Prostate gland (tissue), 2 donors: ENCODE data around the gene LRRC32. TPM values are rescaled to one million over a fixed set of nuclear protein-coding genes. Genes with fewer than 3 reads are reported as not detected.

ENCODE experiments used
- DNase-seq: peaks from one replicate; pipeline ENCODE4 v3.0.0-alpha.2; 2019; ENCODE audit warnings: low spot score
- H3K27ac ChIP-seq, 2 donors: fragments of 200-600 bp; sonication (generic); 2 replicates each; pipeline ENCODE4 v1.5.1; 2017 to 2019
- H3K27me3 ChIP-seq: fragments of 200-600 bp; sonication (generic); replicated peaks from 2 replicates; pipeline ENCODE4 v1.5.1; 2019; ENCODE audit not compliant: insufficient read depth
- H3K36me3 ChIP-seq, 2 donors: fragments of 200-600 bp; sonication (generic); 1 replicate in 1 of 2; 2 replicates in 1 of 2; pipeline versions ENCODE4 v1.5.1 to v1.8.1; 2017 to 2019
- H3K4me1 ChIP-seq: fragments of 200-600 bp; sonication (generic); replicated peaks from 2 replicates; pipeline ENCODE4 v1.5.1; 2019
- H3K4me3 ChIP-seq, 2 donors: fragments of 200-600 bp; sonication (generic); 2 replicates each; pipeline ENCODE4 v1.5.1; 2017 to 2019
- H3K9me3 ChIP-seq: fragments of 200-600 bp; sonication (generic); 2 replicates; pipeline ENCODE4 v1.5.1; 2017
- CTCF ChIP-seq, 4 experiments: fragments of 200-600 bp in 2 of 4; fragments of 450-650 bp in 2 of 4; sonication (generic) in 2 of 4; IDR thresholded peaks; 1 replicate in 3 of 4; 2 replicates in 1 of 4; pipeline ENCODE4 v1.5.1; 2016 to 2019; ENCODE audit warnings: antibody characterized with exemption in 4 of 4, mild to moderate bottlenecking in 2 of 4, moderate library complexity in 2 of 4
- POLR2A ChIP-seq: fragments of 450-650 bp; IDR thresholded peaks from one replicate; pipeline ENCODE4 v1.6.1; 2016; ENCODE audit warnings: antibody characterized with exemption, mild to moderate bottlenecking
- POLR2AphosphoS5 ChIP-seq: sonication (generic); formaldehyde crosslinking; IDR thresholded peaks from one replicate; pipeline ENCODE4 v1.6.1; 2017; ENCODE audit warnings: antibody characterized with exemption
- WGBS: methylation state at CpG from one replicate; pipeline ENCODE4 v1.1.5; 2018; 5-methylcytosine and 5-hydroxymethylcytosine counted together
- intact Hi-C: fragments of 100-400 bp; cut with DNase I; formaldehyde crosslinking; loops from one replicate; pipeline ENCODE4 v1.14.2; 2022
- total RNA-seq, 2 donors: library from RNA; depleted of rRNA; stranded (reverse); fragments of >200 nt; gene quantifications; one replicate each; pipeline ENCODE4 v1.1.0, GENCODE V29; 2016

The LRRC32 gene
- total RNA-seq, 2 donors from 2014 or later: 16.2 to 37.3 TPM

GRCh38 chr11:76661306-76661751, 9.2 kb downstream of the LRRC32 start:
- Histone ChIP-seq H3K4me3 (no peak overlapping the region), H3K27me3 (no peaks in the 10 kb centered on the region), H3K36me3 (no peaks in the 10 kb centered on the region), H3K4me1 (no peaks in the 10 kb centered on the region), H3K9me3 (no peaks in the 10 kb centered on the region), H3K27ac (no peak overlapping the region)
- DNase-seq: no peak
- intact Hi-C loops: no loop called here
- TF ChIP-seq POLR2A (no peak), POLR2AphosphoS5 (no peak), CTCF (IDR thresholded peaks at IDR 0.05) (no peak)
- 94% methylated on average over 10 of the region's 11 CpGs for WGBS

DNA sequence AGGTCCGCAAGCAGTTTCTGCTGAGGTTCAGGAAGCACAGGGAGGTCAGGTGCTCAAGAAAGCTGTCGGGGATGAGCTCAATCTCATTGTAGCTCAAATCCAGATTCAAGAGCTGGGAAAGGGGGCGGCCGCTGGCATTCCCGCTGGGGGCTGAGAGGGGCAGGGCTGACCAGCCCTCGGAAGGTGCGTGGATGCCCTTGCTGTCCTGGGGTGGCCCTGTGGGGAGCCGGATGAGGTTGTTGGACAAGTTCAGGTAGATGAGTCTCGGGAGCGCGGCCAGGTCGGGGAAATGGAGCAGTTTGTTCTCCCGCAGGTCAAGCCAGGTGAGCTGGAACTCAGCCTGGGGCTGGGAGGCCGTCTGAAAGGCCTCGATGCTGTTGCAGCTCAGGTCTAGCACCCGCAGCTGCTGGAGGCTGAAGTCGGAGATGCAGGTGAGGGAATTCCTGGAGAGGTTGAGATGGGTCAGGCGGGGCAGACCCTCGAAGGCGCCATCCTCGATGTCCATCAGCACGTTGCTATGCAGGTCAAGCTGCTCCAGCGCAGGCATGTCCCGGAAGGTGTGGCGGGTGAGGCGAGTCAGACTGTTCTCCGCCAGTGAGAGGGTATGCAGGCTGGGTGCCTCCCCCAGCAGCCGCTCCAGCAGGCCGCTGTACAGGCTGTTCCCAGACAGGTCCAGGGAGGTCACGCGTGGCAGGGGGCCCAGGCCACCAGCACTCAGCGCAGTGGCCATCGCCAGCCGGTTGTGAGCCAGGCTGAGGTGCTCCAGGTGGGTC, 9.8 kb downstream of the LRRC32 start:
- WGBS: 89% methylated on average over 34 of the region's 34 CpGs
- no peak for DNase-seq
- H3K27me3 ChIP-seq: no peaks in the 10 kb centered on the region
- no peaks in the 10 kb centered on the region for H3K36me3 ChIP-seq
- no peaks in the 10 kb centered on the region for H3K4me1 ChIP-seq
- TF ChIP-seq CTCF (IDR thresholded peaks at IDR 0.05): no peak
- no peak overlapping the region for H3K27ac ChIP-seq
- no peaks in the 10 kb centered on the region for H3K9me3 ChIP-seq
- intact Hi-C loops: no loop called here
- no peak overlapping the region for H3K4me3 ChIP-seq

DNA sequence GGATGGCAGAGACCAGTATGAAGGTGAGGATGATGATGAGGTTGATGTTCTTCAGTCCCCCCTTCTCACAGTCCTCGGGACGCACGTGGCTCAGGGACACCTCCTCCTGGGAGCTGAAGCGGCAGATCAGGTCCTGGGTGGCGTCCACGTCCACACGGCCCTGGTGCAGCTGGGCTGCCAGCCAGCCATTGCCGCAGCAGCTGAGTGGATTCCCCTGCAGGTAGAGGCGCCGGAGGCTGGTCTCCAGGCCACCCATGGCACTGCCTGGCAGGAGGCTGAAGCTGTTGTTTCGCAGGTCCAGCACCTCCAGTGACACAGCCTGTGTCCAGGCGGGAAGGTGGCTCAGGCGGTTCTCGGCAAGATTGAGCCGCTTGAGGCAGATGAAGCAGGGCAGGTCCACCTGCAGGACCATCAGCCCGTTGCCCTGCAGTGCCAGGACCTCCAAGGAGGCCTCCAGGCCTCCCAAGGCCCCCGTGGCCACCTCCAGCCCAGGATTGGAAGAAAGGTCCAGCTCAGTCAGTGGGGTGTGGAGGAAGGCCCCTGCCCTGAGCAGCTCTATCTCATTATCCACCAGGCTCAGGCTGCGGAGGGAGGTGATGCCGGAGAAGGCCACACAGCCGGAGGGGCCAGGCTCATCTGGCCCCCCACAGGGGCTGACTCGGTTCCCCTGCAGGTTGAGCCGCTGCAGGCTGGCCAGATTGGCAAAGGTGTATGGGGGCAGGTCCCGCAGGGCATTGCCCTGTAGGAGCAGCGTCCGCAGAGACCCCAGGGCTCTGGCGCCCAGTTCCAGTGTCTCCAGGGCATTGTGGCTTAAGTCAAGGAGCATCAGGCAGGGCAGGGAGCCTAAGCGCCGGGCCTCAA, 10.6 kb downstream of the LRRC32 start:
- no peaks in the 10 kb centered on the region for H3K27me3 ChIP-seq
- H3K27ac ChIP-seq: no peak overlapping the region
- H3K4me3 ChIP-seq: no peak overlapping the region
- intact Hi-C loops: no loop called here
- 91% methylated on average over 24 of the region's 28 CpGs for WGBS
- no peaks in the 10 kb centered on the region for H3K4me1 ChIP-seq
- TF ChIP-seq POLR2A: no peak
- TF ChIP-seq CTCF (IDR thresholded peaks at IDR 0.05): no peak
- no peak for TF ChIP-seq POLR2AphosphoS5
- no peaks in the 10 kb centered on the region for H3K9me3 ChIP-seq
- no peak for DNase-seq
- no peaks in the 10 kb centered on the region for H3K36me3 ChIP-seq

DNA sequence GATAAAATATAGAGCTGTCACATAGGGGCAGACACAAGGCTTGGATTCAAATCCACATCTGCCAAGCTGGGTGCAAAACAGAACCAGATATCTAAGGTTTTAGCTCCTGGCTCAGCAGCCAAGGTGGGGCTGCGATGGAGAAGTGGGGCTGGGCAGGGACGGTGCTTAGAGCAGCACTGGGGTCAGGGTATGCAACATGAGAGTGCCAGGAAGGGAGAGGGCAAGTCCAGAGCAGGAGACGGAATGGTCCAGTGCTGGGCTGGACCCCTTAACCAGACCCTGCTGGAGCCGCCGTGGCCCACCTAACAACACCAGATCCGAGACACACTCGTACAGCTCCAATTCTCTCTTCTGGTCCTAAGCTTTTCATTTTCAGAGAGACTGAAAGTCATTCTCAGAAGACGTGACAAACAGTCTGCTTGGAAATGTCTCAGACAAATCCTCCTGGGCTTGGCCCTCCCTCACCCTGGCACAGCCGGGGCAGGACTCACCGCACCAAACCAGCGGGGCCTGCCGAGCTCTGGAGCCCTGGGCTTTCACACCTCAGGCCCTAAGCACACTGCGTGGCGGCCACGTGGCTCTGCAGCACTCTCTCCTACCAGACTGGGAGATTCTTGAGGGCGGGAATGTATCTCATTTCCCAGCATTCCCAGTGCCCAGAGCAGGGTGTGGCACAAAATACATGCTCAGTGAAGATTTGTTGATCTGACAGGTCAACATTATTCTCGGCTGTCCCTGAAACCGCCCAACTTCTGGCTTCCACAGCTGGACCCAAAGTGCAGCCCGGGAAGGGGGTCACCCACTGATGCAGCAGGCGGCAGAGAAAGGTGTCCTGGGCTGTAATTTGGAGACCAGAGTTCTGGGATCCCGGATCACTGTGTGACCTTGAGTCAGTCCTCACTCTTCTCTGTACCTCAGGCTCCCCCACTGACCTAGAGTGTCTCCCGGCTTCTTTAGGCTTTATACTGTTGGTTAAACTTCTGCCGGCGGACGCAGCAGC, 11.6 kb downstream of the LRRC32 start:
- WGBS: 88% methylated on average over 25 of the region's 25 CpGs
- no peak for DNase-seq

More for the DNA sequence above, 11.6 kb downstream of the LRRC32 start:
- Histone ChIP-seq H3K27ac (no peak overlapping the region), H3K4me1 (no peaks in the 10 kb centered on the region), H3K36me3 (no peaks in the 10 kb centered on the region), H3K4me3 (no peak overlapping the region), H3K9me3 (no peaks in the 10 kb centered on the region), H3K27me3 (no peaks in the 10 kb centered on the region)
- intact Hi-C loops: no loop called here
- TF ChIP-seq POLR2A: no peak
- no peak for TF ChIP-seq CTCF (IDR thresholded peaks at IDR 0.05)
- TF ChIP-seq POLR2AphosphoS5: no peak
